DOHH2 (cell line): Measurements from ENCODE around the gene DGAT2.

Experiments used
- H3F3A ChIP-seq: fragments of 200-600 bp; sonication (generic), shearing (Covaris generic); 2 replicates; pipeline ENCODE4 v1.6.0; 2016; ENCODE audit warnings: antibody characterized with exemption, mild to moderate bottlenecking; ENCODE audit not compliant: control insufficient read depth, insufficient read depth
- H3K27ac ChIP-seq: fragments of 200-600 bp; sonication (generic); 2 replicates; pipeline ENCODE4 v1.5.1; 2014; ENCODE audit warnings: low read depth, mild to moderate bottlenecking, low read length, moderate library complexity
- H3K27me3 ChIP-seq: fragments of 200-600 bp; sonication (generic); 2 replicates; pipeline ENCODE4 v1.6.1; 2014; ENCODE audit warnings: mild to moderate bottlenecking, low read length, mixed read lengths; ENCODE audit not compliant: control insufficient read depth
- H3K36me3 ChIP-seq: fragments of 200-600 bp; sonication (generic); 2 replicates; pipeline ENCODE4 v1.6.1; 2014; ENCODE audit warnings: mild to moderate bottlenecking, low read length, moderate library complexity, mixed read lengths; ENCODE audit not compliant: control insufficient read depth
- H3K4me1 ChIP-seq: fragments of 200-600 bp; sonication (generic); 2 replicates; pipeline ENCODE4 v1.6.1; 2014; ENCODE audit warnings: mild to moderate bottlenecking, low read length, mixed read lengths; ENCODE audit not compliant: control insufficient read depth
- H3K4me2 ChIP-seq: fragments of 200-600 bp; sonication (generic); 2 replicates; pipeline ENCODE4 v1.6.0; 2014; ENCODE audit warnings: mild to moderate bottlenecking, low read length, moderate library complexity
- H3K4me3 ChIP-seq: fragments of 200-600 bp; sonication (generic); 2 replicates; pipeline ENCODE4 v1.5.1; 2014; ENCODE audit warnings: mild to moderate bottlenecking, low read length, mixed read lengths
- H3K79me2 ChIP-seq: fragments of 200-600 bp; sonication (generic); 2 replicates; pipeline ENCODE4 v1.6.1; 2014; ENCODE audit warnings: mild to moderate bottlenecking, low read length, mixed read lengths; ENCODE audit not compliant: control insufficient read depth
- H3K9me2 ChIP-seq: fragments of 200-600 bp; sonication (generic); replicated peaks from 2 replicates; pipeline ENCODE4 v1.6.1; 2014; ENCODE audit warnings: mild to moderate bottlenecking, low read length, mixed read lengths; ENCODE audit not compliant: control insufficient read depth
- H3K9me3 ChIP-seq: fragments of 200-600 bp; sonication (generic); 2 replicates; pipeline ENCODE4 v1.6.1; 2014; ENCODE audit warnings: antibody characterized with exemption, low read length, mixed read lengths; ENCODE audit not compliant: control insufficient read depth, insufficient read depth
- H4K20me1 ChIP-seq: fragments of 200-600 bp; sonication (generic); 2 replicates; pipeline ENCODE4 v1.6.0; 2014; ENCODE audit warnings: low read depth, mild to moderate bottlenecking, antibody characterized with exemption, low read length, moderate library complexity; ENCODE audit not compliant: control insufficient read depth, insufficient read depth
- CTCF ChIP-seq: fragments of 200-600 bp; sonication (generic); IDR thresholded peaks from one replicate; pipeline ENCODE4 v1.5.1; 2014; ENCODE audit warnings: antibody characterized with exemption, mild to moderate bottlenecking, low read depth, low read length; ENCODE audit not compliant: poor library complexity, severe bottlenecking
- EZH2phosphoT487 ChIP-seq: fragments of 200-600 bp; sonication (generic); IDR thresholded peaks from 2 replicates; pipeline ENCODE4 v1.6.1; 2017; ENCODE audit warnings: borderline replicate concordance, mild to moderate bottlenecking, antibody characterized with exemption, low read length, moderate library complexity, mixed read lengths

DGAT2 gene

GRCh38 chr11:75762158-75762557 lies 6.4 kb upstream of the DGAT2 start:
- 0 out of 2 replicates have a peak, but pooled peaks cover 3% of the 10 kb centered on the region for H3K27me3 ChIP-seq
- TF ChIP-seq CTCF = no peak
- no peak for TF ChIP-seq EZH2phosphoT487
- H3F3A ChIP-seq = no peaks in the 10 kb centered on the region
- H3K9me2 ChIP-seq = no peaks in the 10 kb centered on the region
- H3K4me2 ChIP-seq = no peak overlapping the region
- no peaks in the 10 kb centered on the region for H4K20me1 ChIP-seq
- no peaks in the 10 kb centered on the region for H3K36me3 ChIP-seq
- H3K9me3 ChIP-seq = no peaks in the 10 kb centered on the region
- no peak overlapping the region for H3K27ac ChIP-seq
- H3K4me1 ChIP-seq = no peaks in the 10 kb centered on the region
- H3K79me2 ChIP-seq = no peaks in the 10 kb centered on the region
- H3K4me3 ChIP-seq = no peak overlapping the region

- TF ChIP-seq CTCF (no peak), EZH2phosphoT487 (no peak)
- no peak overlapping the region for H3K27ac ChIP-seq
- no peak overlapping the region for H3K4me3 ChIP-seq
- no peak overlapping the region for H3K4me2 ChIP-seq
- H3K27me3 ChIP-seq = no peaks in the 10 kb centered on the region
- no peaks in the 10 kb centered on the region for H3F3A ChIP-seq
- no peaks in the 10 kb centered on the region for H3K36me3 ChIP-seq
- no peaks in the 10 kb centered on the region for H3K79me2 ChIP-seq
- no peaks in the 10 kb centered on the region for H3K9me2 ChIP-seq
- H3K4me1 ChIP-seq = peaks cover 2% of the 10 kb centered on the region
- no peaks in the 10 kb centered on the region for H4K20me1 ChIP-seq
- no peaks in the 10 kb centered on the region for H3K9me3 ChIP-seq
Observed at GRCh38 chr11:75762885-75763284, 5.7 kb upstream of the DGAT2 start.

- no peak for TF ChIP-seq CTCF
- TF ChIP-seq EZH2phosphoT487 = no peak
- no peaks in the 10 kb centered on the region for H4K20me1 ChIP-seq
- no peaks in the 10 kb centered on the region for H3F3A ChIP-seq
- H3K27me3 ChIP-seq = peaks cover 2% of the 10 kb centered on the region
- no peaks in the 10 kb centered on the region for H3K9me2 ChIP-seq
- no peaks in the 10 kb centered on the region for H3K36me3 ChIP-seq
- peaks cover 12% of the 10 kb centered on the region for H3K4me1 ChIP-seq
- no peak overlapping the region for H3K4me3 ChIP-seq
- H3K79me2 ChIP-seq = no peaks in the 10 kb centered on the region
- no peaks in the 10 kb centered on the region for H3K9me3 ChIP-seq
- H3K4me2 ChIP-seq = no peak overlapping the region
- no peak overlapping the region for H3K27ac ChIP-seq
Observed at GRCh38 chr11:75763846-75764245, 4.7 kb upstream of the DGAT2 start.

- Histone ChIP-seq H3K27ac (no peak overlapping the region), H3K9me3 (no peaks in the 10 kb centered on the region), H4K20me1 (no peaks in the 10 kb centered on the region), H3K36me3 (no peaks in the 10 kb centered on the region), H3F3A (no peaks in the 10 kb centered on the region), H3K9me2 (no peaks in the 10 kb centered on the region), H3K79me2 (no peaks in the 10 kb centered on the region), H3K4me1 (peaks cover 24% of the 10 kb centered on the region), H3K4me2 (no peak overlapping the region), H3K4me3 (no peak overlapping the region), H3K27me3 (peaks cover 14% of the 10 kb centered on the region)
- TF ChIP-seq EZH2phosphoT487 (no peak), CTCF (no peak)
Observed at GRCh38 chr11:75765116-75765515, 3.5 kb upstream of the DGAT2 start.
